HG02840 (cell line): ENCODE measurements around the gene SWT1.

Source experiments
- ATAC-seq: cut with Tn5 transposase; IDR thresholded peaks from one replicate; pipeline ENCODE4 v1.9.1; 2021; ENCODE audit warnings: mild to moderate bottlenecking, moderate library complexity, moderate number of reproducible peaks; ENCODE audit not compliant: unreplicated experiment, low FRiP score

The SWT1 gene, protein sequence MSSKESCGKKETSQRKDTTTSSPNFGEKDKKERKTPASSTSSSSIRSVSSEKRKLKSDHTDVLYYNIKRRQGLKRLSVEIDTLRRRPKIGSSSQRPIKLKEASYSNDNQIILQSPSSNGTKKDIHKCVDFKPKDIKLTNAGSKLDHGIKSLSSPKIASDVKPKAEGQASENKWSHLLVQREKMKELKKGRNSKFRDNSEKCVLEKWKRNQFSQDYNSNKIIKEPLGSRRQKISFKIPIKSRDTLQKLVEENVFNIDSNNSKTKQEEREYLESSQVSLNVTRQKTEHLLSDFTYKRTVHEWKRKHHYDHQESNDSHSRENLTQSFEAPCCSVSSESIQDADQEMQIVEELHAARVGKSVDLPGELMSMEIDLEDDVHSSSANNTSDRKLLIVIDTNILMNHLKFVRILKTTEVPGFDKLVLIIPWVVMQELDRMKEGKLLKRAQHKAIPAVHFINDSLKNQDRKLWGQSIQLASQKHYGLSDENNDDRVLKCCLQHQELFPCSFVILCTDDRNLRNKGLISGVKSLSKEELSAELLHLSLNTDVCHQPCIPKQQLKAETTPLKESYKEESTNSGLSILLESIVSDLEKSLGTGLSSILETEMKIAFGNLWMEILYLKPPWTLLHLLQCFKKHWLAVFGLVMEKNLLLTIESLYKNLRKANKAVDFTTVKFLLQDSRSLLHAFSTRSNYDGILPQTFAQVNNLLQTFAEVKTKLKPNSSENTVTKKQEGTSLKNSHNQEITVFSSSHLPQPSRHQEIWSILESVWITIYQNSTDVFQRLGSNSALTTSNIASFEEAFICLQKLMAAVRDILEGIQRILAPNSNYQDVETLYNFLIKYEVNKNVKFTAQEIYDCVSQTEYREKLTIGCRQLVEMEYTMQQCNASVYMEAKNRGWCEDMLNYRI

DNA sequence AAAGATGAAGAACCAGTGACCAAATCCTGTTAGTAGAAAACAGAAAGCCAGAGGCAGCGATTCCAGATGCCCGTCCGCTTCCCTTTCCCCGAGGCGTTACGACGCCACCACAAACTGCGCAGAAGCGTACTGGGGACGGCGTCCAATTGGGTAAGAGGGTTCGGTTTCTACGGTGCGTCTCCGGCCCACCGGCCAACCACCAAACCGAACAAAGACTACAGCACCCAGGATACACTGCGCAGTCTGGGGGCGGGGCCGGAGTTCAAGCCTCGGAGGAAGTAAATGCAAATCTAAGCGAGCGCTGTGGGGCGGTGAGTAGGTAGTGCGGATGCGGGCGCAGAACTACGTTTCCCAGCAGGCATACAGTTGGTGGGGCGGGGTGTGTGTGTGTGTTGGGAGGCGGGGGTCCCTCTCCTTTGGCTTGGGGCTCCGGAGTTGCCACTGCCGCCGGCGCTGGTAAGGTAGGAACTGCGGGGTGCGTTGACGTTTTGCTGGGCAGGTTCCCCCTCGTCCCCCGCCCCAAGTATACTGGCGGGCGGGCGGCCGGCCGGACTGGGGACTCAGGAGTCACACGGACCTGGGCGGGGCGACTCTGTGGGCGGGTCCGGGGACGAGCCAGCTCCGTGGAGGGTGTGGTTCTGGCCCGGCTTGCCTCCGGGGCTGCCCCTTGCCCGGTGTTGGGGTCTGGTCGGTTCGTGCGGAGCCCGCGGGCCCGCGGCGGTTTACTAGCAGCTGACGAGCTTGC lies at the start of gene SWT1, which contains the start of gene TRMT1L:
Gene SWT1 (plus strand): TSS at position 314 of the 745 bp plus-strand sequence. CDS start 3,675 bp downstream, outside the sequence.
Gene TRMT1L (minus strand): TSS at position 100 of the 745 bp plus-strand sequence. CDS start 241 bp downstream, outside the sequence.
- peak; percentile 94 for ATAC-seq

- no peak for ATAC-seq
These were observed 48.6 kb upstream of the SWT1 start for GRCh38 chr1:185108321-185108720.

DNA sequence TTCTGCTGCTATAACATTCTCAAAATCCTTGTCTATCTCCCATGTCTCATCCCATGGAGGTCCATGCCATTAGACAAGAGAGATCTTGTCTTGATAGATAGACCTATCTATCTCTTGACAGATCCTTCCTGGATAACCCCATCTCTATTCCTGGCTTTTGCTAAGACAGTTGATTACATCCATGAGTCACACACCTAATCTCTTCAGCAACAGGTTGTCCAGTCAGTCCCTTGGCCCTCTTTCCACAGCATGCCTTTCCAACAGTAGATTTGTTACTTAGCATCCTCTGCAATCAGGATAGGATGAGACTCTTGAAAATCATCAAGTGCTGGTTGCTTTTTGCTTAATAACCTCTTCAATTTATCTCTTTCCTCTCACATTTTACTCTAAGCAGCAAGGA lies 46.8 kb upstream of the SWT1 start:
- no peak for ATAC-seq

DNA sequence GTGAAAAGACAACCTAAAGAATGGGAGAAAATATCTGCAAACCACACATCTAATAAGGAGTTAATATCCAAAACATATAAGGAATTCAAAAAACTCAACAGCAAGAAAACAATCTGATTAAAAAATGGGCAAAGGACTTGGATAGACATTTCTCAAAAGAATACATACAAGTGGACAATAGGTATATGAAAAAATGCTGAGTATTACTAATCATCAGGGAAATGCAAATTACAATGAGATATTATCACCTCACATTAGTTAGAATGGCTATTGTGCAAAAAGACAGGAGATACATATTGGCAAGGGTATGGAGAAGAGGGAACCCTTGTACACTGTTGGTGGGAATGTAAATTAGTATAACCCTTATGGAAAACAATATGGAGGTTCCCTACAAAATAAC lies 45.1 kb upstream of the SWT1 start:
- no peak for ATAC-seq

GRCh38 chr1:185112356-185112755 lies 44.6 kb upstream of the SWT1 start:
- no peak for ATAC-seq

- no peak for ATAC-seq
These were observed 27.3 kb upstream of the SWT1 start for GRCh38 chr1:185129708-185130107.

GRCh38 chr1:185132534-185132933 lies 24.4 kb upstream of the SWT1 start:
- no peak for ATAC-seq

DNA sequence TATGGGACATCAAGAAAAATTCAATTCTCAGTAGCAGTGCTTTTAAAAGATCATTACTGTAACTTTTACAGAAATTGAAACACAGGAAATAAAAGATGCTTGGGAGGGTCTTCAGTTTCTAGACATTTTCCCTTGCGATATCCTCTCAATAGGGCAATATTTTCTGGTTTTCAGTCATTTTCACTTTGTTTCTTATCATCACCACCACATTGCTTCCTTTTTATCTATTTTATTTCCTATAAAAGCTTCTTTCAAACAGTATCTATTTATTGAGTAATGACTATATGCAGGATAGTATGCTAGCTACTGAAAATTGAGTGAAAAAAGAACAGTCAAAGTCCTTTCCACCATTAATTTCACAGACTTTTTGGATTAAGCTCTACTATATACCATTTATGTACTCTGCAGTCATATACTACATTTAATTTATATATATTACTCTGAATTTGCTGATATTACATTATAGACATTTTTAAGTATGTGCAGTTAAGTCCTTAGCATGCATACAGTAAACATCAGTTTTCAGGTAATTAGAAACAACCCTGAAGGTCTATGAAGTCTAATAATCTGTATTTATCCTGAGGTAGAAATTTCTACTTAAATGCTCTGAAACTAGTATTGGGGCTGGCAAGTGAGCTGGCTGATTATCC lies 18.9 kb upstream of the SWT1 start:
- ATAC-seq = no peak

GRCh38 chr1:185139246-185139645 lies 17.7 kb upstream of the SWT1 start:
- no peak for ATAC-seq

DNA sequence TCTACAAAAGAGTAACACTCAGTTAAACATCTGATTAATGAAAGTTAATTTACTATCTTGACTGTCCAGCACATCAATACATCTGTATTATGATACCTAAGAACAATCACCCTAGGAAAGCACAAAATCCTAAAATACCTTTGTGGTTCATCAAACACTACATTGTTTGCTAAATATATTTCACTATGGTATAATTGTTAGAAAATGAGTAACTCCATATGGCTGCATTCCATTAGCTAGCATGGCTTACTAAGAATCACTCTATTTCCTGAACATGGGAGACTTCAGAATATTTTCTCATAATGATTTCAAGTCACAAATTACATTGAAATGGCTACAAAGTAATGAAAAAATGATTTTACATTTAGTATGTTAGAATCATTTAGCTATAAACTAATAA lies 12.7 kb upstream of the SWT1 start:
- ATAC-seq = no peak

GRCh38 chr1:185151215-185151614 lies 5.8 kb upstream of the SWT1 start:
- ATAC-seq = no peak

GRCh38 chr1:185152187-185152767 lies 4.7 kb upstream of the SWT1 start:
- ATAC-seq = no peak

DNA sequence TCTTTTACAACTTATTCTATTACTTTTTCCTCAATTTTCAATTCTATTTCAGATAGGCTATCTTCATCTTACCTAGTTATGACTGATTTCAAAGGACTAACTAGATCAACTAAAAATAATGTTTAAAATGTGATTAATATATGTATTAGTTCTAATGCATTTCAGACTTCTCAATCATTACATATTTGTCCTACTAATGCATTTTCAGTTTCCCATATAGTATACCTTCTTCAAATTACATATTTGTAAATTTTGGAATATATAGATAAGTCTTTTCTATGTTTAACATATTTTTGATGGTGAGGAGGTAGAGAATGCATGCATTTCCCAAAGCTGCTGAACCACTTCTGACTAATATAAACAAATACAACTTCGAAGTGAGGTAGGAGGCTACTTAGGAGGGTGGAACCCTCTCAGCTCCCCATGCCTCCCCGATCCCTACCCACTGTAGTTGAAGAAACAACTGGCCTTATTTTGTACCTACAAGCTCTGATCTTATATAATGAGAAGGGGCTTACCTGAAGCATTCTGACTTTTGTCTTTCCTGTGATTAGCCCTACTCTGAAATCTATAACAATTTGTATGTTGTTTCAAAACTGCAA lies 2.0 kb upstream of the SWT1 start:
- no peak for ATAC-seq

DNA sequence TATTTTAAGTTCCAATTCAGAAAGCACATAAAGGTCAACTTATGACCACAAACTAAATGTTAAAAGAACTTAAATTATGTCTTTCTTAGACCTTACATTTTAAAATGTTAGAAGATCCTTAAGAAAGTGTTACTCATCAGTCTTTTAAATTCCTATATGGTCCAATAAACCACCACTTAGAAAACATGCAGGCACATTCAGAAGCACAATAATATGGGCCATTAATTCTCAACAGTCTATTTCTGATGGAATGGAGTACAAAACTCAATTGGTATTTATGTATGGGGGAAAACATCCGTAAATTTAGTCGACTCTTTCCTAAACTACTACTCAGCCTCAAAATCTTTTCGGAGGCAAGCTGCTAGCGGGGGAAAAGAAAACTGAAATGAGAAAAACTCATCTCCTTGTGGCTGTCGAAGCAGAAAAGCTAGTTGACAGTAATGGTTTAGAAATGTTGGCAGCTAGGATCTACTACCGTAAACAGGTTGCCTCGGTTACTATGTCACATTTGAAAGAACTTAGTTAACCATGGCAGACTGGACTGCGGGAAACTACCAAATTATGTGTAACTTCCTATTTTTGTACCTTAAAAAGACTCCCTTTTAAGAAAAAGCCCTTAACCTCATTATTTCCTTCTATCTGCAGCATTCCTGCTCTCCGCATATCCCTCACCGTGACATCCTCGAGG lies 1.2 kb upstream of the SWT1 start:
- no peak for ATAC-seq

- ATAC-seq = peak; percentile 25
These were observed 596 bp upstream of the SWT1 start for GRCh38 chr1:185156288-185156853.

DNA sequence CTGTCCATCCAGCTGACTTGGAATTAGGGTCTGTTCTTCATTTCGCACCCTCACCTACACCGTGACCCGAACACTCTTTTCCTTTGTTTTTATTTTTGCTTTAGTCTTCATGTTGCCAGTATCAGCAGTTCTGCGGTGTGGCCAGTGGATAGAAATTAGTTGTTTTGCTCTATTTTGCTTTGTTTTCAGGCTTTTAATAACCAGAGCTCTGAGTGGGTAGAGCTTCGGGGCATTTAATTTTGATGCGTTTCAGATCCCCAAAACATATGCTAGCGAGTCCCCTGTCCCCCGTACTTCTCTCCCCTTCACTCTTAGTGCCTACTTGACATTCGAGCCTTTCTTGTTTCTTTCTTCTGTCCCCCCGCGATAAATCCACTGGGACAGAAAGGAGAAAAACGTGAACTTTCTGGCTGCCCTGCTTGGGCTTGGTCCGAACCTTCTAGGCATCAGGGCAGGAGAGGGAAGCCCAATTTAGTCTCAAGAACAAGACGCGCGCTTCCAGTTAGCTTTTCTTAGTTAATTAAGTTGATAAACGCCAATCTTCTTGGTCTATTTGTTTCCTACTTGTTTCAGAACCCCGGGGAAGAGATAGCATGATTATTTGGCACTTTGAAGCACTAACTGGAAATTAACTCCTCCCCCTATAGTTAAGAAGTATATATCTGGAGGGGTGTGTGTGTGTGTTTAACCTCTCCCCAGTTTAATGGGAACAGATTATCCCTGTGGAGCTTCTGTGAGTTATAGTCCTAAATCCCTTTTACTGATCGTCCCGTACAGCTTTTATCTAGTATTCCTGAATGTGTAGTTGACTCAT lies 839 bp downstream of the SWT1 start:
- no peak for ATAC-seq

DNA sequence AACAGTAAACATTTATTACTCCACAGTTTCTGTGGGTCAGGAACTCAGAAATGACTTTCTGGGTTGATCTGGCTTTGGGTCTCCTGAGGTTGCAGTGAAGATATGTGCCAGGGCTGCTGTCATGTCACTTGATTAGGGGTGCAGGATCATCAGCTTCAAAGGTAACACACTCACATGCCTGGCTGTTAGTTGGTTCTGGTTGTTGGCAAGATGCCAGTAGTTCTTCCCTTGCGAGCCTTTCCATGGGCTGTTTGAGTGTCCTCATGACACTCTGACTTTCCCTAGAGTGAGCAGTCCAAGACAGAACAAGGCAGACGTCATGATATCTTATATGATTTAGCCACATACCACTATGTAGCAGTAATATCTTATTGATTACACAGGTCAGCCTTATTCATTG lies 1.8 kb downstream of the SWT1 start:
- no peak for ATAC-seq

DNA sequence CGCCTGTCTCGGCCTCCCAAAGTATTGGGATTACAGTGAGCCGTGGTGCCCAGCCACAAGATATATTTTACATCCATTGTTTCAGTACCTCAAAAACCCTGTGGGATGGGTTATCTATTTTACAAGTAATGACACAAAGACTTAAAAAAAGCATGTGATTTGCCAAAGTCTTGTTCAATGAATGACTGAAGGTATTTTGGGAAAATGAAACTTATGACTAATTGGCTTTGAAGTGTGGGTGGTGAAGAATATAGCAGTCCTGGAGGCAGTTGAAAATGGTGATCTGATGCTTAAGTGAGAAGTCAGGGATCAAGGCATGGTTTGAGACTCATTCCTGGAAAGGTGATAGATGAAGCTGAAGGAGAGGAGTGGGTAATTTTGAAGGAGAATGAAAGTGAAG lies 3.0 kb downstream of the SWT1 start:
- ATAC-seq = no peak
